GM12892 (cell line): Measurements from ENCODE around the gene TRPM7.

Experiments
- POLR2A ChIP-seq: IDR thresholded peaks from 2 replicates; pipeline ENCODE4 v1.6.1; 2011; ENCODE audit warnings: low read depth, low read length, control low read depth
- POLR2AphosphoS5 ChIP-seq: IDR thresholded peaks from 2 replicates; pipeline ENCODE4 v1.6.1; 2011; ENCODE audit warnings: low read depth, low read length, control low read depth
- TAF1 ChIP-seq: IDR thresholded peaks from 2 replicates; pipeline ENCODE4 v1.6.1; 2011; ENCODE audit warnings: low read depth, mild to moderate bottlenecking, control low read depth, low read length, borderline replicate concordance

GRCh38 chr15:50685191-50685975, 1.2 kb downstream of the TRPM7 start:
- TF ChIP-seq POLR2A (no peak), TAF1 (no peak), POLR2AphosphoS5 (no peak)
